Loucy (cell line): ENCODE results near the gene USP6.
"Not testable (repeated sequence)": the region's sequence is repeated elsewhere in the genome, so short reads cannot be mapped to it uniquely, and the experiment has no call there.

ENCODE experiments used
- H2AFZ ChIP-seq: fragments of 200-600 bp; sonication (generic); 2 replicates; pipeline ENCODE4 v1.6.0; 2016; ENCODE audit warnings: antibody characterized with exemption, mild to moderate bottlenecking, low read length, moderate library complexity
- H3F3A ChIP-seq: fragments of 200-600 bp; 2 replicates; pipeline ENCODE4 v1.6.0; 2016; ENCODE audit warnings: antibody characterized with exemption, low read depth, mild to moderate bottlenecking
- H3K27me3 ChIP-seq: fragments of 200-600 bp; sonication (generic); 2 replicates; pipeline ENCODE4 v1.6.1; 2014; ENCODE audit warnings: low read length, mild to moderate bottlenecking; ENCODE audit not compliant: insufficient read depth, poor library complexity, severe bottlenecking
- H3K36me3 ChIP-seq: fragments of 200-600 bp; sonication (generic); 2 replicates; pipeline ENCODE4 v1.6.1; 2016; ENCODE audit warnings: low read length; ENCODE audit not compliant: insufficient read depth
- H3K4me1 ChIP-seq: fragments of 200-600 bp; sonication (generic); 2 replicates; pipeline ENCODE4 v1.5.1; 2014; ENCODE audit warnings: low read length, mild to moderate bottlenecking; ENCODE audit not compliant: insufficient read depth, poor library complexity, severe bottlenecking
- H3K4me2 ChIP-seq: fragments of 200-600 bp; sonication (generic); 2 replicates; pipeline ENCODE4 v1.6.0; 2014; ENCODE audit warnings: antibody characterized with exemption, low read length, low read depth, mild to moderate bottlenecking; ENCODE audit not compliant: poor library complexity, severe bottlenecking
- H3K4me3 ChIP-seq: fragments of 200-600 bp; sonication (generic); 2 replicates; pipeline ENCODE4 v1.5.1; 2014; ENCODE audit warnings: low read length, mild to moderate bottlenecking, mixed read lengths; ENCODE audit not compliant: poor library complexity, severe bottlenecking
- H3K79me2 ChIP-seq: fragments of 200-600 bp; sonication (generic); 2 replicates; pipeline ENCODE4 v1.6.1; 2014; ENCODE audit warnings: low read length; ENCODE audit not compliant: insufficient read depth
- H3K9ac ChIP-seq: fragments of 200-600 bp; sonication (generic); 2 replicates; pipeline ENCODE4 v1.6.0; 2014; ENCODE audit warnings: mild to moderate bottlenecking, low read depth, low read length, moderate library complexity; ENCODE audit not compliant: poor library complexity, severe bottlenecking
- H3K9me2 ChIP-seq: fragments of 200-600 bp; sonication (generic); replicated peaks from 2 replicates; pipeline ENCODE4 v1.6.1; 2016; ENCODE audit warnings: low read depth, low read length, mixed read lengths
- H3K9me3 ChIP-seq: fragments of 200-600 bp; sonication (generic); 2 replicates; pipeline ENCODE4 v1.6.1; 2014; ENCODE audit warnings: mild to moderate bottlenecking, antibody characterized with exemption, low read length, low read depth; ENCODE audit not compliant: insufficient read depth
- H4K20me1 ChIP-seq: fragments of 200-600 bp; sonication (generic); 2 replicates; pipeline ENCODE4 v1.6.0; 2014; ENCODE audit warnings: antibody characterized with exemption, low read length, mild to moderate bottlenecking; ENCODE audit not compliant: insufficient read depth, poor library complexity, severe bottlenecking
- CTCF ChIP-seq: fragments of 200-600 bp; sonication (generic); conservative IDR thresholded peaks from 2 replicates; pipeline ENCODE4 v1.5.1; 2014; ENCODE audit warnings: mild to moderate bottlenecking, antibody characterized with exemption, low read length
- EZH2phosphoT487 ChIP-seq: fragments of 200-600 bp; IDR thresholded peaks from 2 replicates; pipeline ENCODE4 v1.6.1; 2018; ENCODE audit warnings: antibody characterized with exemption, mild to moderate bottlenecking, moderate library complexity, borderline replicate concordance

The USP6 gene

DNA sequence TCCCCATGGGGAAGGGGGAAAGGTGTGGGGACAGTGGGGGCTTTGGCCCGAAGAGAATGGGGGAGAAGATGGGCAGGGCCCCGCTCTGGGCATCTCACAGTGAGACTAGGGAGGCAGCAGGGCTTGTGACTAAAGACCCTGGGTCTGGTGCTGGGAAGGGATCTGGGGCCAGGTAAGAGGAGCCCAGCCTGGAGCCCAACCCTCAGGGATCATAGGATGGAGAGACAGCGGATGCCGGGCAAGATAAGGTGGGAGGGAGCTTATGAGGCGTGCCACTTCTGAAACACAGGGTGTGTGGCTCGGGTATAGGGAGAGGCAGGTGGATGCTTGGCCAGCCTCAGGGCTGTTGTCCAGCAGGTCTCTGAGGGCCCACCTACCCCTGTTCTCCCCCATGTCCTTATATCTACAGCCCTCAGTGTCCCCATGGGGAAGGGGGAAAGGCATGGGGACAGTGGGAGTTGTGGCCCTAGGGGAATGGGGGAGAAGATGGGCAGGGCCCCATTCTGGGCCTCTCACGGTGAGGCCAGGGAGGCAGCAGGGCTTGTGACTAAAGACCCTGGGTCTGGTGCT lies 15.4 kb downstream of the USP6 start:
- no peak overlapping the region for H3K9ac ChIP-seq
- H3K79me2 ChIP-seq, result no peaks in the 10 kb centered on the region
- H3F3A ChIP-seq, result no peaks in the 10 kb centered on the region
- H4K20me1 ChIP-seq, result no peaks in the 10 kb centered on the region
- H3K4me2 ChIP-seq, result no peak overlapping the region
- H3K27me3 ChIP-seq, result no peaks in the 10 kb centered on the region
- H3K36me3 ChIP-seq, result no peaks in the 10 kb centered on the region
- TF ChIP-seq EZH2phosphoT487 (no peak), CTCF (no peak)
- no peaks in the 10 kb centered on the region for H3K9me2 ChIP-seq
- no peaks in the 10 kb centered on the region for H3K9me3 ChIP-seq
- no peak overlapping the region for H2AFZ ChIP-seq
- no peak overlapping the region for H3K4me3 ChIP-seq
- no peaks in the 10 kb centered on the region for H3K4me1 ChIP-seq

- H3K4me1 ChIP-seq, H2AFZ ChIP-seq, H3K27me3 ChIP-seq, H3K9me3 ChIP-seq, H4K20me1 ChIP-seq, H3K4me2 ChIP-seq, H3F3A ChIP-seq, H3K9ac ChIP-seq, H3K9me2 ChIP-seq, H3K36me3 ChIP-seq, H3K4me3 ChIP-seq, H3K79me2 ChIP-seq: not testable (repeated sequence)
Measured at GRCh38 chr17:5131799-5132502, 16.1 kb downstream of the USP6 start.

DNA sequence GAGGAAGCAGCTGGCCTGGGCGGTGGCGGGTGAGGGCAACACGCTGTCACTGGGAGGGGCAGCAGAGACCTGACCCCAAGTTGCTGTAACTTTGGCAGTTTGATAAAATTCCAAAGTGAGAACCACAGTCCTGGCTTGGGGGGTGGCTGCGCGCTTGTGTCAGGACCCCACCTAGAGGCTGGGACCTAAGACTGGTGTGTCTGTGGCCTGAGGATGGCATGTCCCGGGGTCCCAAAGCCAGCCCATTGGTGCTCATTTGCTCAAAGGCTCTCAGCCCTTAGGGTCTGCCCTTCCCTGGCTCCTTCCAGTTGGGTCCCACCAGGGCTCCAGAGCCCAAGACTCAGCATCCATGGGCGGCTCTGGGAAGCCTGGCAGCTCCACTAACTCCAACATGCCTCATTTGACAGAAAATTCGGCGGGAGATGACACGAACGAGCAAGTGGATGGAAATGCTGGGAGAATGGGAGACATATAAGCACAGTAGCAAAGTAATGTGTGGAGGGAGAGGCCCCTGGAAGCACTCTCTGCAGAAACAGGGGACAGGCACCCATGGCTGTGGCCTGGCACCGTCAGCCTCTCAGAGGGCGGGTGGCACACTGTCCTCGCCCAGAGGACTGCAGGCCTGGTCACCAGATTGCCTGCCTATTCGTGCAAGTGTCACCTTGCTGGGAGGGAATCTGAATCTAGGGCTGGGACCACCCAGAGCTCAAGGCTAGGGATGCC lies 16.8 kb downstream of the USP6 start:
- H3K9me2 ChIP-seq, H3K4me1 ChIP-seq, H2AFZ ChIP-seq, H3K4me2 ChIP-seq, H3K79me2 ChIP-seq, H4K20me1 ChIP-seq, H3K27me3 ChIP-seq, H3K36me3 ChIP-seq, H3K9ac ChIP-seq, H3F3A ChIP-seq, H3K4me3 ChIP-seq, H3K9me3 ChIP-seq: not testable (repeated sequence)
- TF ChIP-seq CTCF, result peak; percentile 58
